ENCODE measurements around the gene MAP3K9. TPM values are rescaled to one million over a fixed set of nuclear protein-coding genes. Genes with fewer than 3 reads are reported as not detected.

Gene MAP3K9
- total RNA-seq, 2 experiments from 2014 or later, result 5.2 to 6.1 TPM

DNA sequence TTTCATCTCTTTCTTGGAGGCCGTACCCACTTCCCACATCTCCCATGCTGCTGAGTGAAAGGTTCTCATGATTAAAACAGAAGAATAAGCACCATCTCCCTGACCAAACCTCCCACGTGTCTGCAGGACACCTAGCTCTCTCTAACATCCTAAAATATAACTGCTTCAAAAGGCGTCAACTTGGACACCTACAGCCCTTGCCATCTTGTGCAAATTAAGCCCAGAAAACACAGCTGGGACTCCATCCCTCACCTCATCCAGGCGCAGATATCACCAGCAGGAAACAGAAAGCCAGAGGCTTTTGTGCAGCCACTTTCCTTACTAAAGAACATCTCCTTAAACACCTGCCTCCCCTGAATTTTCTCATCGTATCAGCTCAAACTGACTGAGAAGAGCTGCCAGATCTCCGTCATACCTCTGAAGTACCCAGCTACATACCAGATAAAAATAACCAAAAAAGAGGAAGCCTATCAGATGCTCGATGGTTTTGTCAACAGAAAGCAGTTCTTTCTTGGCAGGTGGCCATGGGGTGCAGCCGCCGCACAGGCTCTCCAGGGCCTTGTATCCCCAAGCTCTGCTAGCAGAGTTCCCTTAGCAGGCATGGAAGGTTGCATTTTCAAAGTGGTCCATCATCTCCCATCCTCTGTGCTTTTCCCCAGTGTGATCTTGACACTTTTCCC, 28.8 kb downstream of the MAP3K9 start:
- Mint-ChIP-seq H3K9me3 (ENCODE audit: low read depth) (no peaks in the 10 kb centered on the region), H3K4me3 (no peak overlapping the region), H3K36me3 (ENCODE audit: low read depth) (peaks cover 2% of the 10 kb centered on the region), H3K27me3 (no peaks in the 10 kb centered on the region), H3K27ac (no peak overlapping the region), H3K4me1 (peaks cover 17% of the 10 kb centered on the region)
- no peak for DNase-seq
- ATAC-seq, result no peak
- intact Hi-C loops (cut with DNase I, micrococcal nuclease), result no loop called here
- ChIA-PET POLR2A (interaction anchor here (0.6 kb wide), 1 partner anchor 35 kb away, joined by 3 read pairs; no protein-coding TSS in a partner anchor), CTCF (interaction anchor here (0.6 to 1.4 kb wide), 5 partner anchors 9 to 489 kb away, joined by 3 to 5 read pairs (median 3); no protein-coding TSS in a partner anchor)

DNA sequence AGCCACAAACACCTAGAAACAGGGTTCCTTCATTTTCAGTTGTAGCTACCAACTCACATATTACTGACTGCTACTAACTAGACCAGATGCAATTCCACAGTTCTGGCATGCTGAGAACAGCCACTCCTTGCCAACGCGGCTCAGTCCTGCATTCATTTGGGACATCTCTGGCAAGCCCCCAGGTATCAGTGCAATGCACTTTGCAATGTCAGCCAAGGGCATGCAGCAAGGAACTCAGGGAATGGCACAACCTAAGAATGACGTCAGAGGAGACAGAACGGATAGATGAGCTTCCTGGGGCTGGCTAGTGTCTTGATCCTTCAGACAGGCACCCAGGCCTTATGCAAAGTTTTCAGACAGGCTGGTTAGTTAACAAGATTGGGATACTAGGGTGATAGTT, 29.6 kb downstream of the MAP3K9 start:
- intact Hi-C loops (cut with DNase I, micrococcal nuclease), result no loop called here

DNA sequence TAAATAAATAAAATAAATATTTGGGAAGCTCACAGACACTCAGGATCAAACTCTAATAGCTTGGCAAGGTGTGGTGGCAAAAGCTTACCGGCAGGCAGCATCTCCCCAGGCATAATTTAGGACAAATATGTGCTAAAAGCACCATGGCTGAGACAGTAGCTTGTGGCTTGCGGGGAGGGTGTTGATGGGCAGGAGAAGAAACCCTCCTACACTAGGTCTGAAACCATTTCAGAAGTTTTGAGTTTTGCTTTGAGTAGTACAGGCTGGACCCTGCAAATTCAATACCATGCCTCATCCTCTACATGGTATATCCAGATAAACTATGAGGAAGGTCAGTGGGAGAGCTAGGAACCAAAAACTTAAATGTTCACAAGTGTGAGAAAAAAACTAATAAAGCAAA, 33.1 kb downstream of the MAP3K9 start:
- POLR2A ChIA-PET, result no interaction called here
- Mint-ChIP-seq H3K36me3 (ENCODE audit: low read depth) (no peaks in the 10 kb centered on the region), H3K27ac (no peak overlapping the region), H3K27me3 (no peaks in the 10 kb centered on the region), H3K4me1 (peaks cover 5% of the 10 kb centered on the region), H3K9me3 (ENCODE audit: low read depth) (no peaks in the 10 kb centered on the region), H3K4me3 (no peak overlapping the region)
- intact Hi-C loops (cut with DNase I, micrococcal nuclease), result no loop called here
- CTCF ChIA-PET, result interaction anchor here (0.6 to 1.2 kb wide), 2 partner anchors 42 to 57 kb away, joined by 3 read pairs; no protein-coding TSS in a partner anchor
- ATAC-seq, result no peak
- DNase-seq, result no peak

More for the DNA sequence above, 29.6 kb downstream of the MAP3K9 start:
- Mint-ChIP-seq H3K36me3 (ENCODE audit: low read depth) (no peaks in the 10 kb centered on the region), H3K27me3 (no peaks in the 10 kb centered on the region), H3K27ac (no peak overlapping the region), H3K4me3 (no peak overlapping the region), H3K9me3 (ENCODE audit: low read depth) (no peaks in the 10 kb centered on the region), H3K4me1 (peaks cover 17% of the 10 kb centered on the region)
- ChIA-PET CTCF (interaction anchor here (0.6 to 1.4 kb wide), 5 partner anchors 8 to 488 kb away, joined by 3 to 5 read pairs (median 3); no protein-coding TSS in a partner anchor), POLR2A (no interaction called here)
- DNase-seq, result no peak
- ATAC-seq, result no peak

DNA sequence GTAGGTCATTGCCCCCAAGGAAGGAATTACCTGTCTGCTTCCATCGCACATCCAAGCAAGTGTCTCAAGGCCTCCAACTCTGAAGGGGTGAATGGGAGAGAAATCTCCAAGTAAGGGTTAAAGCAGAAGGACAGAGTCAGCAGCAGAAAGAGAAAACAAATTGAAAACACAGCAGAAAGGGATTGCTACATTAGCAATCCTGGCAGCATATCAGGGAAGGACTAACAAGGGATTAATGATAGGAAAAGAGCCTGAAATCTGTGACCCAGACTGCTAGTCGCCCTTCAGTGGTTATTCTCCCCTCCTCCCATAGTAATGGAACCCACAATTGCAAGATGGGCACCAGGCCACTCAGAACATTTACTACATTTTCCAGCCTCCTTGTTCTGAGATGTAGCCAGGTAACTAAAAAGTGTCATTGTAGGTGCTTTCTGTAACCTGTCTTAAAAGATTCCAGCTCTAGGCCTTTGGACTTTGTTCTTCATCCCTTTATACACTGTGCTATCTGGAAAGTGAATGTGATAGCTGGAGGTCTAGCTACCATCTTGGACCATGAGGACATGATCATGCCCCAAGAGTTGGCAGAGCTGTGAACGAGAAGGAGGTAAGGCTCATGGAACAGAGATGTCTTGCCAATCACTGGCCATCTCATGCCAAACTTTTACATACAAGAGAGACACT, 36.0 kb downstream of the MAP3K9 start:
- intact Hi-C loops (cut with DNase I, micrococcal nuclease), result no loop called here
- Mint-ChIP-seq H3K27me3 (no peaks in the 10 kb centered on the region), H3K27ac (no peak overlapping the region), H3K9me3 (ENCODE audit: low read depth) (no peaks in the 10 kb centered on the region), H3K4me1 (no peaks in the 10 kb centered on the region), H3K36me3 (ENCODE audit: low read depth) (no peaks in the 10 kb centered on the region), H3K4me3 (no peak overlapping the region)
- ChIA-PET CTCF (interaction anchor here (0.7 kb wide), 1 partner anchor 12 kb away, joined by 3 read pairs; no protein-coding TSS in a partner anchor), POLR2A (no interaction called here)
- DNase-seq (no peak), ATAC-seq (no peak)

DNA sequence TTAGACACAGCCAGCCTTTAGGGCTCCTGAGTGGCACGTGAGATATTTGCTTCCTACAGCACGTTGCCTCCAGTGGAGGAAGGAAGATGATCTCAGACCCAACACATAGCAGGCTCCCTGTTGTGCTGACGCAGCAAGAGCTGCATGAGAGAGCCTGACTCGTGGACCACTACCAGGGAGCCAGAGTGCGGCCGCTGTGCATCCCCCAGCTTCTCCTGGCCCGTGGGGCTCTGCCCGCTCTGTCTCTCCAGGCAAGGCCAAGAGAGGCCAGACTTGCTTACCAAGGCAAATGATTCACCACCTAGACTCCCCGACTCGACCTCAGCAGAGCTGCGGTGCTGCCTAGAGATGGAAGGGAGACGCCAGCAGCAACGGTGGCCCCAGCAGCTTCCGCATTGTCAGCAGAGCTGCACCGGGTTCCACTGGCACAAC, 37.5 kb downstream of the MAP3K9 start:
- ATAC-seq (no peak), DNase-seq (no peak)
- Mint-ChIP-seq H3K9me3 (ENCODE audit: low read depth) (no peaks in the 10 kb centered on the region), H3K4me3 (no peak overlapping the region), H3K36me3 (ENCODE audit: low read depth) (no peaks in the 10 kb centered on the region), H3K27ac (no peak overlapping the region), H3K27me3 (no peaks in the 10 kb centered on the region), H3K4me1 (no peaks in the 10 kb centered on the region)
- POLR2A ChIA-PET, result no interaction called here
- CTCF ChIA-PET, result interaction anchor here (1.2 kb wide), 1 partner anchor 9 kb away, joined by 5 read pairs; no protein-coding TSS in a partner anchor
- intact Hi-C loops (cut with DNase I, micrococcal nuclease), result no loop called here

DNA sequence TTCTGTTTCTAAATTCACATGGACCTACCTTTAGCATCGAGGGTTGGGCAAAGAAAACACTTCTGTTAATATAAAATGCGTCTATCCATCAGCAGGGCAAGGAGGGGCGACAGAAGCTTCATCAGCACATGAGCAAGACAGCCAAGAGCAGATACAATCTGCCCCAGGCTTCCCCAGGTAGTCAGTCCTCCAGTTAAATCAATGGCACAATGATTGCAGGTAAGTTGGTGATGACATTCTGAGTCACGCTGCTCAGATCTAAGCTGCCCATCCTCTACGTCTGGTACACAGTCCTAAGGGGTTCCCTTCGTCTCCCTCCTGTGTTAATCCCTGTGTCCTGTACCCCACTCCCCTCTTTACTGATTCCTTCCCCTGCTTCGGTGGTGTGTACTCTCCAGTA, 38.8 kb downstream of the MAP3K9 start:
- no peaks in the 10 kb centered on the region for H3K36me3 Mint-ChIP-seq (ENCODE audit: low read depth)
- ChIA-PET POLR2A (no interaction called here), CTCF (interaction anchor here (0.6 kb wide), 1 partner anchor 53 kb away, joined by 3 read pairs; no protein-coding TSS in a partner anchor)
- no peaks in the 10 kb centered on the region for H3K27me3 Mint-ChIP-seq
- no peaks in the 10 kb centered on the region for H3K4me1 Mint-ChIP-seq
- ATAC-seq (no peak), DNase-seq (no peak)
- no peaks in the 10 kb centered on the region for H3K9me3 Mint-ChIP-seq (ENCODE audit: low read depth)
- no peak overlapping the region for H3K4me3 Mint-ChIP-seq
- intact Hi-C loops (cut with DNase I, micrococcal nuclease), result no loop called here
- no peak overlapping the region for H3K27ac Mint-ChIP-seq

DNA sequence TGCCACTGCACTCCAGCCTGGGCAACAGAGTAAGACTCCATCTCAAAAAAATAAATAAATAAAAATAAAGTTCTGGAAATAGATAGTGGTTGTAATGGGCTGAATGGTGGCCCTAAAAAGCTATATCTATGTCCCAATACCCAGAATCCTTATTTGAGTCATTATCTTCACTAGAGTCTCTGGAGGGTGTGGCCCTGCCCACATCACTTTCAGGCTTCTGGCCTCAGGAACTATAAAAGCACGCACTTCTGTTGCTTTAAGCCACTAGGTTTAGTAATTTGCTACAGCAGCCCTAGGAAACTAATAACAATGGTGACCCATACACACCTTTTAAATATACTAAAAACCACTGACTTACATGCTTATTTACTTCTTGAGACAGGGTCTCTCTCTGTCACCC, 49.9 kb downstream of the MAP3K9 start:
- Mint-ChIP-seq H3K9me3 (ENCODE audit: low read depth) (no peaks in the 10 kb centered on the region), H3K4me3 (no peak overlapping the region), H3K36me3 (ENCODE audit: low read depth) (peaks cover 1% of the 10 kb centered on the region), H3K4me1 (no peaks in the 10 kb centered on the region), H3K27ac (no peak overlapping the region), H3K27me3 (no peaks in the 10 kb centered on the region)
- ATAC-seq, result peak; percentile 39
- no peak for DNase-seq
- ChIA-PET CTCF (interaction anchor here (0.6 kb wide), 1 partner anchor 24 kb away, joined by 3 read pairs; no protein-coding TSS in a partner anchor), POLR2A (no interaction called here)
- intact Hi-C loops (cut with DNase I, micrococcal nuclease), result no loop called here

DNA sequence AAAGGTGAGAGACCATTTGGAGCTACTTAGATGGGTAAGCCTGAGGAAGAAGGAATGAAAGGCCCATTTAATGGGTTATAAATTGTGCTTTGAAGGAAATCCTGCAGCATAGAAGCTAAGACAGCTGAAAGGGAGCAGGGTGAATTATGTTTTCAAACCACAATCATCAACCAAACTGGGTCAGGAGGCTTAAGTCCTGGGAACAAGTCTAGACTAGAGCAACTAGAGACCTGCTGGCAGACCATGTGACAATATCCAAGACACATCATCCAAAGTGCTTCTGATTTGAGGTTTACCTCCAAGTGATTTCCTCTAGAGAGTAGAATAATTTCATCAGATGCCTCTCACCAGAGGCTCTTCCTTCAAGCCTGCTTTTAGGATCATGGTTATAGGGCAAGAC, 53.7 kb downstream of the MAP3K9 start:
- CTCF ChIA-PET, result no interaction called here
- H3K27ac Mint-ChIP-seq, result no peak overlapping the region
- ATAC-seq (no peak), DNase-seq (no peak)
- no peaks in the 10 kb centered on the region for H3K4me1 Mint-ChIP-seq
- no peaks in the 10 kb centered on the region for H3K27me3 Mint-ChIP-seq
- POLR2A ChIA-PET, result no interaction called here
- H3K9me3 Mint-ChIP-seq (ENCODE audit: low read depth), result no peaks in the 10 kb centered on the region
- H3K36me3 Mint-ChIP-seq (ENCODE audit: low read depth), result peaks cover 1% of the 10 kb centered on the region
- no peak overlapping the region for H3K4me3 Mint-ChIP-seq
- intact Hi-C loops (cut with DNase I, micrococcal nuclease), result no loop called here

DNA sequence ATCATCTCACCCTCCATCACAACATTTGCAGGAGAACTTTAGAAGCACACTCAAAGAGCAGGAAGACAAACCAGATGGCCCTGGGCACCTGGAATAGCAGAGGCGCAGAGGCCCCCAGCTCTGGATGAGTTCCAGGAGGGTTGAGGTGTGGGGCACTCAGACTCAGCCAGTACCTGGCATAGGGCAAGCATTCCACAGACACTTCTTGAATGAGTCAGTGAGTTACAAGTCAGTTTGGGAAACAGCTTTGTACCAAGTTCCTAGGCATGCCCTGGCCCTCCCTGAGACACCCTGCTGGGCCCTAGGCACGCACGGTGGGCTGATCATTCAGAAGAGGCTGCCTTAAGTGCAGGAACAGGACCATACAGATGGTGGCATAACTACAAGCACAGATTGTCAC, 54.3 kb downstream of the MAP3K9 start:
- no peaks in the 10 kb centered on the region for H3K9me3 Mint-ChIP-seq (ENCODE audit: low read depth)
- no peaks in the 10 kb centered on the region for H3K4me1 Mint-ChIP-seq
- DNase-seq (no peak), ATAC-seq (no peak)
- POLR2A ChIA-PET, result no interaction called here
- no peak overlapping the region for H3K27ac Mint-ChIP-seq
- peaks cover 1% of the 10 kb centered on the region for H3K36me3 Mint-ChIP-seq (ENCODE audit: low read depth)
- no peaks in the 10 kb centered on the region for H3K27me3 Mint-ChIP-seq
- CTCF ChIA-PET, result interaction anchor here (0.5 kb wide), 1 partner anchor 86 kb away, joined by 3 read pairs; no protein-coding TSS in a partner anchor
- intact Hi-C loops (cut with DNase I, micrococcal nuclease), result no loop called here
- H3K4me3 Mint-ChIP-seq, result no peak overlapping the region

DNA sequence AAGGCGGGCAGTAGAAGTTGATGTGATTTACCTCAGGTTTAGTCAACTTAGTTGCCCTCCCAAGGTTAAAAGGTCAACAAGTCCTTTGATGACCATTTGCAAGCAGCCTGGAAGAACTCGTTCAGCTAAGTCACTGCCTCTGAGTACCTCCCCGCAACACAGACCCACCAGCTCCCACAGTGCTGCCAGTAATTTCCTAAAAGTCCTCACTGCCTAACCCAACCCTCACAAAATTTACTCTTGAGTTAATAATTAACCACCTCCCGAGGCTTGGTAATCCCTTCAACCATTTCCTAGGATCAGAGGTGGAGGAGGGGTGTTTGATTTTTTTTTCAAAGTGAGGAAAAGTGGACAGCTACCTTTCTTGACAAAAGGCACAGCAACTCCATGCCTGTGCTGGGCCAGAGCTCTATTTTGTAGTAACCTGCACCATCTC, 55.8 kb downstream of the MAP3K9 start:
- intact Hi-C loops (cut with DNase I, micrococcal nuclease), result no loop called here
- peaks cover 4% of the 10 kb centered on the region for H3K36me3 Mint-ChIP-seq (ENCODE audit: low read depth)
- H3K4me1 Mint-ChIP-seq, result no peaks in the 10 kb centered on the region
- POLR2A ChIA-PET, result no interaction called here
- H3K27me3 Mint-ChIP-seq, result no peaks in the 10 kb centered on the region
- ATAC-seq, result no peak
- no peak overlapping the region for H3K27ac Mint-ChIP-seq
- H3K9me3 Mint-ChIP-seq (ENCODE audit: low read depth), result no peaks in the 10 kb centered on the region
- CTCF ChIA-PET, result interaction anchor here (0.8 kb wide), 1 partner anchor 9 kb away, joined by 3 read pairs; no protein-coding TSS in a partner anchor
- H3K4me3 Mint-ChIP-seq, result no peak overlapping the region
- no peak for DNase-seq

DNA sequence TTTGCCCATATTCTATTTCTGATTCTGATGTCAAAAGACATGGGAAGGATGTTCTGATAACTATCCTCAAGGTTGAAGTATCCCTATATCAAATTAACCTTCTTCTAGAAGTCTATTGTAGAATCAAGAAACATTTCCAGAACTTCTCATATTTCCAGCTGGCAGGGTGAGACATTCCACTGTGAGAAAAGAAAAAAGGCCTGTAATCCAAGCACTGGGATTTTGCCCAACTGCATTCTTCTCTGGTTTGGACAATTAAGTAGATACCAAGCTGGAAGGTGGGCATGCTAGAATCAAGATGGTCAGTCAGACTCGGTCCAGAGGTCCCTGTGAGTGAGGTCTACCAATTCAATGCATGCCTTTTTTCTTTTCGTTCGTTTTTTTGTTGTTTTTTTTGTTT, 60.9 kb downstream of the MAP3K9 start:
- peaks cover 16% of the 10 kb centered on the region for H3K36me3 Mint-ChIP-seq (ENCODE audit: low read depth)
- intact Hi-C loops (cut with DNase I, micrococcal nuclease), result no loop called here
- H3K27ac Mint-ChIP-seq, result no peak overlapping the region
- POLR2A ChIA-PET, result no interaction called here
- DNase-seq, result no peak
- ATAC-seq, result no peak
- CTCF ChIA-PET, result no interaction called here
- no peaks in the 10 kb centered on the region for H3K27me3 Mint-ChIP-seq
- H3K4me3 Mint-ChIP-seq, result no peak overlapping the region
- no peaks in the 10 kb centered on the region for H3K9me3 Mint-ChIP-seq (ENCODE audit: low read depth)
- H3K4me1 Mint-ChIP-seq, result no peaks in the 10 kb centered on the region

DNA sequence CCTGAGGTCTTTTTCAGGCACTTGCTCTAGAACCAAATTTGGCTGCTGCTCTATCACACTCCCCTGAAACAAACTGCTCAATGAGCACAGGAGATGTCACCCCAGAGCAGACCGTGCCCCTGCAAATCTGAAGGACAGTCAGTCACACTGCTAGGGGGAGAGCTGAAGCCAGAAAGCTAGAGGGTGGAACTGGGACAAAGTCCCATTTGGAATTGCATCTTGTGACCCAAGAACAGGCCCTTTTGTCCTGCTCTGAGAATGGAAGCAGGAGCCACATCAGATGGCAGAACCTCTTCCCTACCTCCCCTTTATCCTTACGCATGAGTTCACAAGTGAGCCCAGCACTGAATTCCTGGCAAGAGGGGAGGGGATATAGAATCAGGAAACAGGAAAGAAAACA, 64.7 kb downstream of the MAP3K9 start:
- Mint-ChIP-seq H3K4me1 (no peaks in the 10 kb centered on the region), H3K27me3 (no peaks in the 10 kb centered on the region), H3K4me3 (no peak overlapping the region), H3K36me3 (ENCODE audit: low read depth) (peaks cover 16% of the 10 kb centered on the region), H3K27ac (no peak overlapping the region), H3K9me3 (ENCODE audit: low read depth) (no peaks in the 10 kb centered on the region)
- ChIA-PET POLR2A (no interaction called here), CTCF (no interaction called here)
- intact Hi-C loops (cut with DNase I, micrococcal nuclease), result no loop called here
- ATAC-seq, result no peak
- DNase-seq, result no peak
